Measurements from ENCODE around the gene TBX2.

The TBX2 gene

DNA sequence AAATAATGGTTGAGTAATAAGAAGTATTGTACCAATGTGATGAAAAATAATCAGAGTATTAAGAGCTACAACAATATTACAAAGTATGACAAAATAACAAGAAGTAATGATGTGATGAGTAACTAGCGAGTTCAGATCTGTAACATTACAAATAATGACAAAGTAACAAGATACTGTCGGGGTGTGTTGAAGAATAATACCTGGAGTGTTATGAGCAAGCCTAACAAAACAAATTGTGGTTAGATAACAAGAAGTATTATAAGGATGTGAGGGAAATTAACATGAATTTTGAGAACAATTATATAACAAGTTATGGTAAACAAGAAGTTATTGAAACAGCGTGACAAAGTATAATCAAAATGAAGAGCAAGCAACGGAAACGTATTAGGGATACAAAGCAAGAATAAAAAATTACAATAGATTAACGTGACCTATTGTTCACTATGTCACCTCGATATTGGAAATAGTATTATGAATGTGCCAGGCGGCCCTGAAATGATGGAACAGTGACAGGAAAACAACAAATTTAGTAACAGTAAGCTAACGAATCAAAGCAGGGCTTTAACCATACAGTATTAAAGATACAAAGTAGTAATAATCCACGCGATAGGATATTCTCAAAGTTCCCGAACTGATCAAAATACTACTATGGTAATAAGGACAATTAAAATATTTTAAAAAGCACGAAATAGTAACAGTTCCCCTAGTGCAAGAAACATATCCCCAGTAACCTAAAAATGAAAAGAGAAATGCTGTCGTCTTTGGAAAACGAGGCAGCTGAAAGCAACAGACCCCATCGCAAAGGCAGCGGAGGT is 54.1 kb downstream of the TBX2 start:
- DNase-seq (ENCODE audit: low read depth) = no peak

GRCh38 chr17:61454381-61455323 is 55.0 kb downstream of the TBX2 start:
- DNase-seq (ENCODE audit: low read depth) = no peak

- DNase-seq (ENCODE audit: low read depth) = no peak
Measured at GRCh38 chr17:61455324-61456060, 55.8 kb downstream of the TBX2 start.

DNA sequence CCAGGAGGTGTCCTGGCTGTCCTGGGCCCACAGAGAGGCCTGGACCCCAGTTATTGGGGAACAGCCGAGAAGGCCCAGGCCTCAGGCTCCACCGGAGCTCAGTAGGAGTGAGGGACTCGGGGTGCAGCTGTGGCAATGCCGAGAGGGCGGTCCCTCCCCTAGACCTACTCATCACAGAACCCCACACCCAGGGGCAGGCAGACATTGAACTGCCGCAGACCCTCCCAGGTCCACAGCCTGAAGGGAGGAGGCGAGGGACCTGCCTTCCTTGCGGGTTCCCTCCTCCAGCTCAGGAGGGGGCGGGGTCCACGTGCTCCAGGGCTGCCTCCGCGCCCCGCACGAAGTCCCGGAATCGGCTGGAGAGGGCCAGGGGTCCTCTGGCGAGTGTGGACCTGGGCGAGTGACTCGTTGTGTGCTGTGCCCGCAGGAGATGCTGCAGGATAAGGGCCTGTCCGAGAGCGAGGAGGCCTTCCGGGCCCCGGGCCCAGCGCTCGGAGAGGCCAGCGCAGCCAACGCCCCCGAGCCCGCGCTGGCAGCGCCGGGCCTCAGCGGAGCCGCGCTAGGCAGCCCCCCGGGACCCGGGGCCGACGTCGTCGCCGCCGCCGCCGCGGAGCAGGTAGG is 56.5 kb downstream of the TBX2 start:
- no peak for DNase-seq (ENCODE audit: low read depth)

DNA sequence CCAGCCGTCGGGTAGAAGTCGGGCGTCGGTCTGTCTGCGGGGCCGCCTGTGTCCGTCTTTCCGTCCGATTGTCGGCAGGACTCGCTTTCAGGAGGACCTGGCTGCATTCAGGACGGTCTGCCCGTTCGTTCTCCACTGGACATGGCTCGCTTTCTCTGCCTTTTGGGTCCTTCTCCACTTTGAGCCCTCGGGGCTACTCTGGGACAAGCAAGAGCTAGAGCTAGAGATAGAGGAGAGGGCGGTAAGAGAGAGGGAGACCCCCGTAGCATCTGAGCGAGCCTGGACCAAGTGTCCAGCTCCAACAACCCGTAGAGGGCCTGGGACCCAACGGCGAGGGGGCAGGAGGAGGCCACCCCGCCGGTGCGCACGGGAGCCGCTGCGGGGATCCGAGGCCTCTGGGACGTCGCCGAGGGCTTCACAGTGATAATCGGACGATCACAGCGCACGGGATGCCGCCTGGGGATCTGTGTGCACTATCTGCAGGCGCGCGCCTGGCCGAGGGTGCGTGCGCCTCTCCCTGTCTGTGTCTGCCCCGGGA is 57.1 kb downstream of the TBX2 start:
- DNase-seq (ENCODE audit: low read depth) = no peak

GRCh38 chr17:61457226-61457983 is 57.8 kb downstream of the TBX2 start:
- DNase-seq (ENCODE audit: low read depth) = no peak

- DNase-seq (ENCODE audit: low read depth) = no peak
Measured at GRCh38 chr17:61458000-61458399, 58.4 kb downstream of the TBX2 start.

- DNase-seq (ENCODE audit: low read depth) = no peak
Measured at GRCh38 chr17:61458421-61459141, 58.9 kb downstream of the TBX2 start.

Measured in stromal cell of bone marrow (primary cell).